GM18870 (cell line): Measurements from ENCODE around the gene CCDC40.
"Not testable (repeated sequence)": the region's sequence is repeated elsewhere in the genome, so short reads cannot be mapped to it uniquely, and the experiment has no call there.

ENCODE experiments used
- ATAC-seq: cut with Tn5 transposase; IDR thresholded peaks from one replicate; pipeline ENCODE4 v1.9.1; 2021; ENCODE audit warnings: moderate library complexity; ENCODE audit not compliant: unreplicated experiment

CCDC40 gene

GRCh38 chr17:80045703-80046102 lies 9.3 kb downstream of the CCDC40 start:
- ATAC-seq, result no peak

- not testable (repeated sequence) for ATAC-seq
These were observed 10.3 kb downstream of the CCDC40 start for GRCh38 chr17:80046709-80047108.

GRCh38 chr17:80047176-80047575 lies 10.7 kb downstream of the CCDC40 start:
- no peak for ATAC-seq

- no peak for ATAC-seq
These were observed 13.5 kb downstream of the CCDC40 start for GRCh38 chr17:80049986-80050385.

- ATAC-seq, result no peak
These were observed 14.3 kb downstream of the CCDC40 start for GRCh38 chr17:80050706-80051105.

- no peak for ATAC-seq
These were observed 15.2 kb downstream of the CCDC40 start for GRCh38 chr17:80051681-80052080.

- ATAC-seq, result no peak
These were observed 16.7 kb downstream of the CCDC40 start for GRCh38 chr17:80053102-80053501.

- no peak for ATAC-seq
These were observed 19.2 kb downstream of the CCDC40 start for GRCh38 chr17:80055597-80055996.

- ATAC-seq, result no peak
These were observed 22.0 kb downstream of the CCDC40 start for GRCh38 chr17:80058311-80058955.

GRCh38 chr17:80060644-80061043 lies 24.2 kb downstream of the CCDC40 start:
- no peak for ATAC-seq

- no peak for ATAC-seq
These were observed 25.0 kb downstream of the CCDC40 start for GRCh38 chr17:80061421-80061820.

GRCh38 chr17:80063830-80064585 lies 27.6 kb downstream of the CCDC40 start:
- no peak for ATAC-seq

GRCh38 chr17:80064696-80065095 lies 28.3 kb downstream of the CCDC40 start:
- no peak for ATAC-seq

- ATAC-seq, result no peak
These were observed 29.2 kb downstream of the CCDC40 start for GRCh38 chr17:80065478-80066170.

GRCh38 chr17:80067393-80067986 lies 31.0 kb downstream of the CCDC40 start:
- no peak for ATAC-seq

- no peak for ATAC-seq
These were observed 32.1 kb downstream of the CCDC40 start for GRCh38 chr17:80068301-80069222.

- ATAC-seq, result no peak
These were observed 34.1 kb downstream of the CCDC40 start for GRCh38 chr17:80070375-80071115.

GRCh38 chr17:80071116-80071841 lies 34.8 kb downstream of the CCDC40 start:
- no peak for ATAC-seq

- no peak for ATAC-seq
These were observed 36.0 kb downstream of the CCDC40 start for GRCh38 chr17:80072410-80072809.
